ENCODE data around the gene LCE2C. TPM values are rescaled to one million over a fixed set of nuclear protein-coding genes. Genes with fewer than 3 reads are reported as not detected.
"Not testable (repeated sequence)": the region's sequence is repeated elsewhere in the genome, so short reads cannot be mapped to it uniquely, and the experiment has no call there.

Gene LCE2C
- total RNA-seq, 1 donor = not detected

- TF ChIP-seq CTCF (IDR thresholded peaks at IDR 0.05; ENCODE audit: extremely low read depth, low read depth, low read length) = no peak
- no peak overlapping the region for H3K4me2 ChIP-seq (ENCODE audit: insufficient read depth, low read length)
- no peaks in the 10 kb centered on the region for H3K9me3 ChIP-seq (ENCODE audit: low read depth, low read length)
- H3K4me3 ChIP-seq (ENCODE audit: insufficient read depth, low read length) = no peak overlapping the region
- no peaks in the 10 kb centered on the region for H3K36me3 ChIP-seq (ENCODE audit: insufficient read depth, low read length)
- H4K20me1 ChIP-seq (ENCODE audit: insufficient read depth, low read length) = no peaks in the 10 kb centered on the region
- H2AFZ ChIP-seq (ENCODE audit: low read length) = no peak overlapping the region
- no peaks in the 10 kb centered on the region for H3K27me3 ChIP-seq (ENCODE audit: insufficient read depth, low read length)
- no peaks in the 10 kb centered on the region for H3K4me1 ChIP-seq (ENCODE audit: insufficient read depth, low read length)
- H3K79me2 ChIP-seq (ENCODE audit: insufficient read depth, low read length) = no peaks in the 10 kb centered on the region
- no peak for DNase-seq (ENCODE audit: insufficient read length, low spot score, missing footprints)
- H3K27ac ChIP-seq (ENCODE audit: low read depth, low read length) = no peak overlapping the region
These were observed 18.6 kb upstream of the LCE2C start for GRCh38 chr1:152656459-152656858.

- H3K27me3 ChIP-seq (ENCODE audit: insufficient read depth, low read length) = no peaks in the 10 kb centered on the region
- no peak overlapping the region for H3K4me2 ChIP-seq (ENCODE audit: insufficient read depth, low read length)
- no peak overlapping the region for H3K4me3 ChIP-seq (ENCODE audit: insufficient read depth, low read length)
- no peaks in the 10 kb centered on the region for H3K79me2 ChIP-seq (ENCODE audit: insufficient read depth, low read length)
- no peak for TF ChIP-seq CTCF (IDR thresholded peaks at IDR 0.05; ENCODE audit: extremely low read depth, low read depth, low read length)
- DNase-seq (ENCODE audit: insufficient read length, low spot score, missing footprints) = no peak
- H2AFZ ChIP-seq (ENCODE audit: low read length) = no peak overlapping the region
- no peaks in the 10 kb centered on the region for H3K9me3 ChIP-seq (ENCODE audit: low read depth, low read length)
- no peaks in the 10 kb centered on the region for H4K20me1 ChIP-seq (ENCODE audit: insufficient read depth, low read length)
- no peak overlapping the region for H3K27ac ChIP-seq (ENCODE audit: low read depth, low read length)
- no peaks in the 10 kb centered on the region for H3K36me3 ChIP-seq (ENCODE audit: insufficient read depth, low read length)
- H3K4me1 ChIP-seq (ENCODE audit: insufficient read depth, low read length) = no peaks in the 10 kb centered on the region
These were observed 17.4 kb upstream of the LCE2C start for GRCh38 chr1:152657677-152658076.

GRCh38 chr1:152658649-152659048 is 16.4 kb upstream of the LCE2C start:
- Histone ChIP-seq H3K27me3 (ENCODE audit: insufficient read depth, low read length) (no peaks in the 10 kb centered on the region), H3K36me3 (ENCODE audit: insufficient read depth, low read length) (no peaks in the 10 kb centered on the region), H3K9me3 (ENCODE audit: low read depth, low read length) (no peaks in the 10 kb centered on the region), H3K4me3 (ENCODE audit: insufficient read depth, low read length) (no peak overlapping the region), H3K79me2 (ENCODE audit: insufficient read depth, low read length) (no peaks in the 10 kb centered on the region), H3K4me2 (ENCODE audit: insufficient read depth, low read length) (no peak overlapping the region), H3K27ac (ENCODE audit: low read depth, low read length) (no peak overlapping the region), H2AFZ (ENCODE audit: low read length) (no peak overlapping the region), H3K4me1 (ENCODE audit: insufficient read depth, low read length) (no peaks in the 10 kb centered on the region), H4K20me1 (ENCODE audit: insufficient read depth, low read length) (no peaks in the 10 kb centered on the region)
- no peak for TF ChIP-seq CTCF (IDR thresholded peaks at IDR 0.05; ENCODE audit: extremely low read depth, low read depth, low read length)
- no peak for DNase-seq (ENCODE audit: insufficient read length, low spot score, missing footprints)

GRCh38 chr1:152663098-152663497 is 12.0 kb upstream of the LCE2C start, which contains the start of gene LCE2D:
Gene LCE2D, plus strand, starts transcription at chr1:152663380. Its CDS starts 726 bp downstream, at chr1:152664106.
- no peaks in the 10 kb centered on the region for H3K4me1 ChIP-seq (ENCODE audit: insufficient read depth, low read length)
- no peaks in the 10 kb centered on the region for H3K36me3 ChIP-seq (ENCODE audit: insufficient read depth, low read length)
- H3K27me3 ChIP-seq (ENCODE audit: insufficient read depth, low read length) = no peaks in the 10 kb centered on the region
- no peak within 1 kb of the TSS for H3K4me3 ChIP-seq (ENCODE audit: insufficient read depth, low read length)
- no peak within 1 kb of the TSS for H2AFZ ChIP-seq (ENCODE audit: low read length)
- no peaks in the 10 kb centered on the region for H3K9me3 ChIP-seq (ENCODE audit: low read depth, low read length)
- no peak for TF ChIP-seq CTCF (IDR thresholded peaks at IDR 0.05; ENCODE audit: extremely low read depth, low read depth, low read length)
- H3K4me2 ChIP-seq (ENCODE audit: insufficient read depth, low read length) = no peak within 1 kb of the TSS
- H3K79me2 ChIP-seq (ENCODE audit: insufficient read depth, low read length) = no peaks in the 10 kb centered on the region
- no peak for DNase-seq (ENCODE audit: insufficient read length, low spot score, missing footprints)
- H4K20me1 ChIP-seq (ENCODE audit: insufficient read depth, low read length) = no peaks in the 10 kb centered on the region
- H3K27ac ChIP-seq (ENCODE audit: low read depth, low read length) = no peak within 1 kb of the TSS

GRCh38 chr1:152666171-152666570 is 8.9 kb upstream of the LCE2C start:
- H3K4me2 ChIP-seq (ENCODE audit: insufficient read depth, low read length); H3K9me3 ChIP-seq (ENCODE audit: low read depth, low read length); H2AFZ ChIP-seq (ENCODE audit: low read length); H3K27ac ChIP-seq (ENCODE audit: low read depth, low read length); DNase-seq (ENCODE audit: insufficient read length, low spot score, missing footprints); H3K36me3 ChIP-seq (ENCODE audit: insufficient read depth, low read length); H4K20me1 ChIP-seq (ENCODE audit: insufficient read depth, low read length); H3K4me3 ChIP-seq (ENCODE audit: insufficient read depth, low read length); H3K4me1 ChIP-seq (ENCODE audit: insufficient read depth, low read length); H3K27me3 ChIP-seq (ENCODE audit: insufficient read depth, low read length); H3K79me2 ChIP-seq (ENCODE audit: insufficient read depth, low read length): not testable (repeated sequence)
